Neural cell (in vitro differentiated cells): Measurements from ENCODE around the gene SMAD4.
"Not testable (repeated sequence)": the region's sequence is repeated elsewhere in the genome, so short reads cannot be mapped to it uniquely, and the experiment has no call there.

ENCODE experiments used
- EP300 ChIP-seq: fragments of 450-650 bp; conservative IDR thresholded peaks from 2 replicates; pipeline ENCODE4 v1.6.1; 2014; ENCODE audit warnings: antibody characterized with exemption, mild to moderate bottlenecking, moderate library complexity; ENCODE audit not compliant: poor library complexity, severe bottlenecking
- EZH2 ChIP-seq: fragments of 200-600, 300-800 bp; shearing (Covaris generic), sonication (generic); IDR thresholded peaks from 2 replicates; pipeline ENCODE4 v1.6.1; 2014; ENCODE audit warnings: antibody characterized with exemption, low read length, borderline replicate concordance, mild to moderate bottlenecking; ENCODE audit not compliant: insufficient read depth, poor library complexity, severe bottlenecking
- MXI1 ChIP-seq: fragments of 450-650 bp; conservative IDR thresholded peaks from 2 replicates; pipeline ENCODE4 v1.6.1; 2014; ENCODE audit warnings: antibody characterized with exemption, mild to moderate bottlenecking; ENCODE audit not compliant: poor library complexity, severe bottlenecking
- POLR2AphosphoS5 ChIP-seq: IDR thresholded peaks from 2 replicates; pipeline ENCODE4 v1.6.1; 2012
- RAD21 ChIP-seq: fragments of 450-650 bp; conservative IDR thresholded peaks from 2 replicates; pipeline ENCODE4 v1.6.1; 2014; ENCODE audit warnings: antibody characterized with exemption, mild to moderate bottlenecking, moderate library complexity
- SMC3 ChIP-seq: fragments of 450-650 bp; conservative IDR thresholded peaks from 2 replicates; pipeline ENCODE4 v1.6.1; 2014; ENCODE audit warnings: antibody characterized with exemption, mild to moderate bottlenecking, moderate library complexity; ENCODE audit not compliant: poor library complexity
- TF ChIP-seq, protein P1 (sequence below): fragments of 450-650 bp; IDR thresholded peaks from 2 replicates; pipeline ENCODE4 v1.5.1; 2014; ENCODE audit warnings: antibody characterized with exemption, mild to moderate bottlenecking, moderate library complexity; ENCODE audit not compliant: poor library complexity, severe bottlenecking
- TF ChIP-seq, protein P2 (sequence below): IDR thresholded peaks from 2 replicates; pipeline ENCODE4 v1.6.1; 2012; ENCODE audit warnings: borderline replicate concordance

DNA sequence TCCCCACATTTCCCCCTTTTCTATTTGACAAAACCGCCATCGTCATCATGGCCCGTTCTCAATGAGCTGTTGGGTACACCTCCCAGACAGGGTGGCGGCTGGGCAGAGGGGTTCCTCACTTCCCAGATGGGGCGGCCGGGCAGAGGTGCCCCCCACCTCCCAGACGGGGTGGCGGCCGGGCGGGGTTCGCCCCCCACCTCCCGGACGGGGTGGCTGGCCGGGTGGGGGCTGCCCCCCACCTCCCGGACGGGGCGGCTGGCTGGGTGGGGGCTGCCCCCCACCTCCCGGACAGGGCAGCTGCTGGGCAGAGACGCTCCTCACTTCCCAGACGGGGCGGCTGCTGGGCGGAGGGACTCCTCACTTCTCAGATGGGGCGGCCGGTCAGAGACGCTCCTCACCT is 87.0 kb downstream of the SMAD4 start:
- TF ChIP-seq, protein P1, sequence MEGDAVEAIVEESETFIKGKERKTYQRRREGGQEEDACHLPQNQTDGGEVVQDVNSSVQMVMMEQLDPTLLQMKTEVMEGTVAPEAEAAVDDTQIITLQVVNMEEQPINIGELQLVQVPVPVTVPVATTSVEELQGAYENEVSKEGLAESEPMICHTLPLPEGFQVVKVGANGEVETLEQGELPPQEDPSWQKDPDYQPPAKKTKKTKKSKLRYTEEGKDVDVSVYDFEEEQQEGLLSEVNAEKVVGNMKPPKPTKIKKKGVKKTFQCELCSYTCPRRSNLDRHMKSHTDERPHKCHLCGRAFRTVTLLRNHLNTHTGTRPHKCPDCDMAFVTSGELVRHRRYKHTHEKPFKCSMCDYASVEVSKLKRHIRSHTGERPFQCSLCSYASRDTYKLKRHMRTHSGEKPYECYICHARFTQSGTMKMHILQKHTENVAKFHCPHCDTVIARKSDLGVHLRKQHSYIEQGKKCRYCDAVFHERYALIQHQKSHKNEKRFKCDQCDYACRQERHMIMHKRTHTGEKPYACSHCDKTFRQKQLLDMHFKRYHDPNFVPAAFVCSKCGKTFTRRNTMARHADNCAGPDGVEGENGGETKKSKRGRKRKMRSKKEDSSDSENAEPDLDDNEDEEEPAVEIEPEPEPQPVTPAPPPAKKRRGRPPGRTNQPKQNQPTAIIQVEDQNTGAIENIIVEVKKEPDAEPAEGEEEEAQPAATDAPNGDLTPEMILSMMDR = not testable (repeated sequence)
- not testable (repeated sequence) for TF ChIP-seq EZH2, MXI1, EP300, SMC3, RAD21, POLR2AphosphoS5
- TF ChIP-seq, protein P2, sequence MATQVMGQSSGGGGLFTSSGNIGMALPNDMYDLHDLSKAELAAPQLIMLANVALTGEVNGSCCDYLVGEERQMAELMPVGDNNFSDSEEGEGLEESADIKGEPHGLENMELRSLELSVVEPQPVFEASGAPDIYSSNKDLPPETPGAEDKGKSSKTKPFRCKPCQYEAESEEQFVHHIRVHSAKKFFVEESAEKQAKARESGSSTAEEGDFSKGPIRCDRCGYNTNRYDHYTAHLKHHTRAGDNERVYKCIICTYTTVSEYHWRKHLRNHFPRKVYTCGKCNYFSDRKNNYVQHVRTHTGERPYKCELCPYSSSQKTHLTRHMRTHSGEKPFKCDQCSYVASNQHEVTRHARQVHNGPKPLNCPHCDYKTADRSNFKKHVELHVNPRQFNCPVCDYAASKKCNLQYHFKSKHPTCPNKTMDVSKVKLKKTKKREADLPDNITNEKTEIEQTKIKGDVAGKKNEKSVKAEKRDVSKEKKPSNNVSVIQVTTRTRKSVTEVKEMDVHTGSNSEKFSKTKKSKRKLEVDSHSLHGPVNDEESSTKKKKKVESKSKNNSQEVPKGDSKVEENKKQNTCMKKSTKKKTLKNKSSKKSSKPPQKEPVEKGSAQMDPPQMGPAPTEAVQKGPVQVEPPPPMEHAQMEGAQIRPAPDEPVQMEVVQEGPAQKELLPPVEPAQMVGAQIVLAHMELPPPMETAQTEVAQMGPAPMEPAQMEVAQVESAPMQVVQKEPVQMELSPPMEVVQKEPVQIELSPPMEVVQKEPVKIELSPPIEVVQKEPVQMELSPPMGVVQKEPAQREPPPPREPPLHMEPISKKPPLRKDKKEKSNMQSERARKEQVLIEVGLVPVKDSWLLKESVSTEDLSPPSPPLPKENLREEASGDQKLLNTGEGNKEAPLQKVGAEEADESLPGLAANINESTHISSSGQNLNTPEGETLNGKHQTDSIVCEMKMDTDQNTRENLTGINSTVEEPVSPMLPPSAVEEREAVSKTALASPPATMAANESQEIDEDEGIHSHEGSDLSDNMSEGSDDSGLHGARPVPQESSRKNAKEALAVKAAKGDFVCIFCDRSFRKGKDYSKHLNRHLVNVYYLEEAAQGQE = not testable (repeated sequence)
